Parathyroid adenoma (tissue), 2 donors: ENCODE measurements around the gene ASIC2.

ENCODE experiments used
- H2AFZ ChIP-seq: fragments of 300-600 bp; sonication (generic); one replicate; pipeline ENCODE4 v1.7.0; 2017; ENCODE audit warnings: antibody characterized with exemption, mild to moderate bottlenecking
- H3K27ac ChIP-seq: fragments of 300-600 bp; sonication (generic); one replicate; pipeline ENCODE4 v1.7.0; 2017
- H3K27me3 ChIP-seq: fragments of 300-600 bp; sonication (generic); one replicate; pipeline ENCODE4 v1.7.0; 2017; ENCODE audit warnings: low read length; ENCODE audit not compliant: control insufficient read depth, insufficient read depth
- H3K36me3 ChIP-seq: fragments of 300-600 bp; sonication (generic); one replicate; pipeline ENCODE4 v1.7.0; 2017; ENCODE audit warnings: low read length; ENCODE audit not compliant: control insufficient read depth, insufficient read depth
- H3K4me1 ChIP-seq: fragments of 300-600 bp; sonication (generic); one replicate; pipeline ENCODE4 v1.7.0; 2017; ENCODE audit warnings: control low read depth
- H3K4me2 ChIP-seq: fragments of 300-600 bp; sonication (generic); one replicate; pipeline ENCODE4 v1.7.0; 2017; ENCODE audit warnings: low read length
- H3K4me3 ChIP-seq: fragments of 300-600 bp; sonication (generic); one replicate; pipeline ENCODE4 v1.7.0; 2017; ENCODE audit warnings: low read depth, low read length
- H3K79me2 ChIP-seq: fragments of 300-600 bp; sonication (generic); one replicate; pipeline ENCODE4 v1.7.0; 2017; ENCODE audit warnings: control low read depth
- H3K9ac ChIP-seq: fragments of 300-600 bp; sonication (generic); one replicate; pipeline ENCODE4 v1.7.0; 2017; ENCODE audit warnings: mild to moderate bottlenecking
- H3K9me3 ChIP-seq: fragments of 300-600 bp; sonication (generic); one replicate; pipeline ENCODE4 v1.7.0; 2017; ENCODE audit warnings: low read length; ENCODE audit not compliant: control insufficient read depth
- CTCF ChIP-seq: fragments of 300-600 bp; sonication (generic); IDR thresholded peaks from one replicate; pipeline ENCODE4 v1.7.0; 2017; ENCODE audit warnings: antibody characterized with exemption, mild to moderate bottlenecking
- donor health status: primary hyperparathyroidism.

Gene ASIC2

GRCh38 chr17:33234930-33235685, 58.0 kb downstream of the ASIC2 start:
- Histone ChIP-seq H3K79me2 (no peaks in the 10 kb centered on the region), H3K4me1 (peaks cover 6% of the 10 kb centered on the region), H3K36me3 (no peaks in the 10 kb centered on the region), H3K4me2 (no peak overlapping the region), H3K27ac (no peak overlapping the region), H3K9me3 (no peaks in the 10 kb centered on the region), H3K27me3 (no peaks in the 10 kb centered on the region), H3K9ac (no peak overlapping the region), H2AFZ (no peak overlapping the region), H3K4me3 (no peak overlapping the region)
- no peak for TF ChIP-seq CTCF

- no peaks in the 10 kb centered on the region for H3K9me3 ChIP-seq
- no peak overlapping the region for H2AFZ ChIP-seq
- no peak overlapping the region for H3K27ac ChIP-seq
- no peaks in the 10 kb centered on the region for H3K79me2 ChIP-seq
- peaks cover 6% of the 10 kb centered on the region for H3K4me1 ChIP-seq
- no peaks in the 10 kb centered on the region for H3K27me3 ChIP-seq
- no peak overlapping the region for H3K9ac ChIP-seq
- no peak overlapping the region for H3K4me3 ChIP-seq
- no peak for TF ChIP-seq CTCF
- no peaks in the 10 kb centered on the region for H3K36me3 ChIP-seq
- H3K4me2 ChIP-seq = no peak overlapping the region
Measured at GRCh38 chr17:33234233-33234632, 58.9 kb downstream of the ASIC2 start.

GRCh38 chr17:33233811-33234177, 59.3 kb downstream of the ASIC2 start:
- no peaks in the 10 kb centered on the region for H3K36me3 ChIP-seq
- no peak for TF ChIP-seq CTCF
- H3K4me3 ChIP-seq = no peak overlapping the region
- no peak overlapping the region for H3K4me2 ChIP-seq
- no peaks in the 10 kb centered on the region for H3K27me3 ChIP-seq
- H2AFZ ChIP-seq = peak overlapping the region; percentile 72
- H3K4me1 ChIP-seq = peaks cover 6% of the 10 kb centered on the region
- H3K9me3 ChIP-seq = no peaks in the 10 kb centered on the region
- no peak overlapping the region for H3K27ac ChIP-seq
- H3K9ac ChIP-seq = no peak overlapping the region
- H3K79me2 ChIP-seq = no peaks in the 10 kb centered on the region

- Histone ChIP-seq H3K27ac (no peak overlapping the region), H3K4me3 (no peak overlapping the region), H3K36me3 (no peaks in the 10 kb centered on the region), H3K27me3 (no peaks in the 10 kb centered on the region), H3K9me3 (no peaks in the 10 kb centered on the region), H3K4me2 (no peak overlapping the region), H3K79me2 (no peaks in the 10 kb centered on the region), H3K9ac (no peak overlapping the region), H2AFZ (no peak overlapping the region), H3K4me1 (peaks cover 6% of the 10 kb centered on the region)
- TF ChIP-seq CTCF = no peak
Measured at GRCh38 chr17:33229499-33229898, 63.6 kb downstream of the ASIC2 start.

- no peaks in the 10 kb centered on the region for H3K36me3 ChIP-seq
- no peak overlapping the region for H3K9ac ChIP-seq
- H3K4me2 ChIP-seq = no peak overlapping the region
- TF ChIP-seq CTCF = no peak
- no peak overlapping the region for H3K27ac ChIP-seq
- no peaks in the 10 kb centered on the region for H3K79me2 ChIP-seq
- no peak overlapping the region for H3K4me3 ChIP-seq
- H3K27me3 ChIP-seq = no peaks in the 10 kb centered on the region
- H2AFZ ChIP-seq = no peak overlapping the region
- H3K4me1 ChIP-seq = peaks cover 6% of the 10 kb centered on the region
- no peaks in the 10 kb centered on the region for H3K9me3 ChIP-seq
Measured at GRCh38 chr17:33229028-33229427, 64.1 kb downstream of the ASIC2 start.
